OCI-LY7 (cell line): ENCODE measurements around the gene AOAH. TPM values are rescaled to one million over a fixed set of nuclear protein-coding genes. Genes with fewer than 3 reads are reported as not detected.

Experiments used
- BruUV-seq: library from RNA; stranded (reverse); fragments of 400-500 nt; replicated peaks from 2 replicates; lab custom pipeline; 2021; lab: Mats Ljungman, UMichigan
- CTCF ChIA-PET: fragments of 300-600 bp; sonication (Branson Sonifier 250); formaldehyde crosslinking; loops from one replicate; lab custom pipeline; 2022; ENCODE audit warnings: antibody characterized with exemption; ENCODE audit not compliant: unreplicated experiment; lab: Charles Lee
- POLR2A ChIA-PET: fragments of 300-600 bp; sonication (Branson Sonifier 250); formaldehyde crosslinking; loops from one replicate; lab custom pipeline; 2022; ENCODE audit warnings: antibody characterized with exemption; lab: Charles Lee
- DNase-seq: peaks from one replicate; pipeline ENCODE4 v3.0.0-alpha.2; 2015; ENCODE audit warnings: low spot score
- H2AFZ ChIP-seq: fragments of 200-600 bp; sonication (generic), shearing (Covaris generic); 2 replicates; pipeline ENCODE4 v1.6.1; 2014; ENCODE audit warnings: mild to moderate bottlenecking, antibody characterized with exemption, low read length, moderate library complexity
- H3K27ac ChIP-seq: fragments of 200-600 bp; sonication (generic); 2 replicates; pipeline ENCODE4 v1.5.1; 2014; ENCODE audit warnings: mixed run types, low read depth, mild to moderate bottlenecking, moderate library complexity, low read length, inconsistent platforms; ENCODE audit not compliant: poor library complexity, severe bottlenecking
- H3K36me3 ChIP-seq: fragments of 200-600 bp; sonication (generic); 2 replicates; pipeline ENCODE4 v1.6.1; 2014; ENCODE audit warnings: mild to moderate bottlenecking, antibody characterized with exemption, low read length, moderate library complexity, mixed read lengths; ENCODE audit not compliant: insufficient read depth
- H3K4me1 ChIP-seq: fragments of 200-600 bp; sonication (generic); 2 replicates; pipeline ENCODE4 v1.5.1; 2014; ENCODE audit warnings: mild to moderate bottlenecking, low read length; ENCODE audit not compliant: insufficient read depth, poor library complexity, severe bottlenecking
- H3K4me2 ChIP-seq: fragments of 200-600 bp; sonication (generic); 2 replicates; pipeline ENCODE4 v1.6.1; 2014; ENCODE audit warnings: mild to moderate bottlenecking, low read length
- H3K4me3 ChIP-seq: fragments of 200-600 bp; sonication (generic); 2 replicates; pipeline ENCODE4 v1.5.1; 2014; ENCODE audit warnings: mild to moderate bottlenecking, low read depth, low read length; ENCODE audit not compliant: poor library complexity, severe bottlenecking
- H3K79me2 ChIP-seq: fragments of 200-600 bp; sonication (generic); 2 replicates; pipeline ENCODE4 v1.6.1; 2016; ENCODE audit warnings: low read depth, mild to moderate bottlenecking, low read length, moderate library complexity, mixed read lengths; ENCODE audit not compliant: insufficient read depth
- H3K9me2 ChIP-seq: fragments of 200-600 bp; sonication (generic); 2 replicates; pipeline ENCODE4 v1.6.1; 2016; ENCODE audit warnings: mild to moderate bottlenecking, low read length, mixed read lengths; ENCODE audit not compliant: insufficient read depth
- H3K9me3 ChIP-seq: fragments of 200-600 bp; sonication (generic); 2 replicates; pipeline ENCODE4 v1.6.1; 2014; ENCODE audit warnings: mild to moderate bottlenecking, mixed run types, low read length, mixed read lengths
- H4K20me1 ChIP-seq: fragments of 200-600 bp; sonication (generic); 2 replicates; pipeline ENCODE4 v1.6.1; 2014; ENCODE audit warnings: mild to moderate bottlenecking, antibody characterized with exemption, low read length, moderate library complexity, mixed read lengths; ENCODE audit not compliant: insufficient read depth
- EZH2phosphoT487 ChIP-seq: fragments of 200-600 bp; sonication (generic); IDR thresholded peaks from 2 replicates; pipeline ENCODE4 v1.6.1; 2018; ENCODE audit warnings: low read depth, borderline replicate concordance, mild to moderate bottlenecking, mixed run types, antibody characterized with exemption, low read length, moderate library complexity, mixed read lengths
- intact Hi-C: fragments of 100-400 bp; cut with micrococcal nuclease; formaldehyde crosslinking; loops from one replicate; pipeline ENCODE4 v1.10.0; 2022; ENCODE audit not compliant: unreplicated experiment
- total RNA-seq, 2 experiments: library from RNA; depleted of rRNA in 1 of 2; stranded (reverse); fragments of >200 nt in 1 of 2; shearing (Covaris generic) in 1 of 2; gene quantifications; 2 replicates each; pipeline ENCODE4 v1.2.3, GENCODE V29; 2014 to 2022
- TF ChIP-seq, protein P1 (sequence below): fragments of 200-600 bp; sonication (generic); conservative IDR thresholded peaks from 2 replicates; pipeline ENCODE4 v1.5.1; 2014; ENCODE audit warnings: mild to moderate bottlenecking, antibody characterized with exemption, low read length, moderate library complexity, mixed read lengths

The AOAH gene
- total RNA-seq, 2 experiments from 2014 or later = 0.13 to 0.61 TPM

DNA sequence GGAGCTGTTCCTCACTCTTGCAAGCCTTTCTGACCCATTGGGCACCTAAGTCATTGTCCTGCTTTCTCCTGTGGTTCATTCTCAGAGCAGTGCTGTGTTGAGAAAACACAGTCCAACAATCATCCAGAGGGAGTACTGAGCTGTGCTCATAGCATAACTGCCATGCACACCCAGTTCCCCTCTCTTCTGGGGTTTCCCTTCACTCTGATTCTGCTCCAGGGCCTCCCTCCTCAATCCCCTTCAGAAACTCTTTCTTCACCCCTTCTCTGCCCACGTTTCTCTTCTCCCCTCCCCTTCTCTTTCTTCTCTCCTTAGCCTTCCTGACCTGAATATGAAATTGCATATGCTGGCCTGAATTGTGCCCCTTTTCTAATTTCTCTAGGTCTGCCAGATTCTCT lies 155.8 kb downstream of the AOAH start:
- Histone ChIP-seq H3K4me1 (no peaks in the 10 kb centered on the region), H3K9me2 (no peaks in the 10 kb centered on the region), H3K4me3 (no peak overlapping the region), H3K9me3 (no peaks in the 10 kb centered on the region), H3K4me2 (no peak overlapping the region), H3K79me2 (no peaks in the 10 kb centered on the region), H3K27ac (no peak overlapping the region), H4K20me1 (no peaks in the 10 kb centered on the region), H2AFZ (no peak overlapping the region), H3K36me3 (no peaks in the 10 kb centered on the region)
- ChIA-PET POLR2A (no interaction called here), CTCF (no interaction called here)
- DNase-seq = no peak
- BruUV-seq = no TSS peak
- TF ChIP-seq, protein P1, sequence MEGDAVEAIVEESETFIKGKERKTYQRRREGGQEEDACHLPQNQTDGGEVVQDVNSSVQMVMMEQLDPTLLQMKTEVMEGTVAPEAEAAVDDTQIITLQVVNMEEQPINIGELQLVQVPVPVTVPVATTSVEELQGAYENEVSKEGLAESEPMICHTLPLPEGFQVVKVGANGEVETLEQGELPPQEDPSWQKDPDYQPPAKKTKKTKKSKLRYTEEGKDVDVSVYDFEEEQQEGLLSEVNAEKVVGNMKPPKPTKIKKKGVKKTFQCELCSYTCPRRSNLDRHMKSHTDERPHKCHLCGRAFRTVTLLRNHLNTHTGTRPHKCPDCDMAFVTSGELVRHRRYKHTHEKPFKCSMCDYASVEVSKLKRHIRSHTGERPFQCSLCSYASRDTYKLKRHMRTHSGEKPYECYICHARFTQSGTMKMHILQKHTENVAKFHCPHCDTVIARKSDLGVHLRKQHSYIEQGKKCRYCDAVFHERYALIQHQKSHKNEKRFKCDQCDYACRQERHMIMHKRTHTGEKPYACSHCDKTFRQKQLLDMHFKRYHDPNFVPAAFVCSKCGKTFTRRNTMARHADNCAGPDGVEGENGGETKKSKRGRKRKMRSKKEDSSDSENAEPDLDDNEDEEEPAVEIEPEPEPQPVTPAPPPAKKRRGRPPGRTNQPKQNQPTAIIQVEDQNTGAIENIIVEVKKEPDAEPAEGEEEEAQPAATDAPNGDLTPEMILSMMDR = no peak
- no peak for TF ChIP-seq EZH2phosphoT487
- intact Hi-C loops = no loop called here

GRCh38 chr7:36567699-36568451 lies 156.4 kb downstream of the AOAH start:
- no peak for TF ChIP-seq EZH2phosphoT487
- TF ChIP-seq, protein P1 = no peak
- H3K27ac ChIP-seq = no peak overlapping the region
- H3K9me2 ChIP-seq = no peaks in the 10 kb centered on the region
- no peak overlapping the region for H3K4me3 ChIP-seq
- POLR2A ChIA-PET = no interaction called here
- H3K36me3 ChIP-seq = no peaks in the 10 kb centered on the region
- DNase-seq = no peak
- no peaks in the 10 kb centered on the region for H3K9me3 ChIP-seq
- H2AFZ ChIP-seq = no peak overlapping the region
- CTCF ChIA-PET = no interaction called here
- H3K4me1 ChIP-seq = no peaks in the 10 kb centered on the region
- no peaks in the 10 kb centered on the region for H3K79me2 ChIP-seq
- H3K4me2 ChIP-seq = no peak overlapping the region
- BruUV-seq = no TSS peak
- intact Hi-C loops = no loop called here
- H4K20me1 ChIP-seq = no peaks in the 10 kb centered on the region

DNA sequence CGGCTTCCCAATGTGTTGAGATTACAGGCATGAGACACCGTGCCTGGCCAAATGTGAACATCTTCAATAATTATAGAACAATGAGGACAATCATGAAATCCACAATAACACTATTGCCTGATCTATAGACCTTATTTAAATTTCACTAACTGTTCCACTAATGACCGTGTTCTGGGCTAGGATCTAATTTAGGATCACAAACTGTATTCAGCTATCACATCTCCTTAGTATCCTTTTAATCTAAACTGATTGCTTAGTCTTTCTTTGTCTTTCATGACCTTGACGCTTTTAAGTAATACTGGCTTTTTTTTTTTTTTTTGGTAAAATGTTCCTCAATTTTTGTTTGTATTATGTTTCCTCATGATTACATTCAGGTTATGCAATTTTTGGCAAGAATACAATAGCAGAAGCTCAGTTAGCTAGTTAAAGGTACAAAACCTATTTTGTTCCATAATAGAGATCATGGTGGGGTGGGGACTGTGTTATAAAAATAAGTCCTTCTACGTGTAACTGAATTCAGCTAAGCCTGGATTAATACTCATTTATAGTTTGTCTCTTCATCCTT lies 158.4 kb downstream of the AOAH start:
- no peak for DNase-seq
- Histone ChIP-seq H3K9me2 (no peaks in the 10 kb centered on the region), H3K4me3 (no peak overlapping the region), H4K20me1 (no peaks in the 10 kb centered on the region), H3K4me2 (no peak overlapping the region), H3K79me2 (no peaks in the 10 kb centered on the region), H2AFZ (no peak overlapping the region), H3K9me3 (no peaks in the 10 kb centered on the region), H3K4me1 (no peaks in the 10 kb centered on the region), H3K36me3 (no peaks in the 10 kb centered on the region), H3K27ac (no peak overlapping the region)
- TF ChIP-seq EZH2phosphoT487 = no peak
- TF ChIP-seq, protein P1 = no peak
- ChIA-PET POLR2A (interaction anchor here (0.6 to 0.7 kb wide), 3 partner anchors 19 to 391 kb away, joined by 3 to 9 read pairs (median 5); no protein-coding TSS in a partner anchor), CTCF (no interaction called here)
- BruUV-seq = no TSS peak
- intact Hi-C loops = no loop called here
